Cardiac fibroblast (primary cell): ENCODE measurements around the gene ATG5.
"Not testable (repeated sequence)": the region's sequence is repeated elsewhere in the genome, so short reads cannot be mapped to it uniquely, and the experiment has no call there.

ENCODE experiments used
- DNase-seq, 2 donors: peaks; one replicate each; pipeline versions ENCODE4 v3.0.0 to v3.0.0-alpha.2; 2010; ENCODE audit warnings: low read depth in 2 of 2
- H3K4me3 ChIP-seq, 2 donors: replicated peaks in 1 of 2; 1 replicate in 1 of 2; 2 replicates in 1 of 2; pipeline ENCODE4 v1.5.1; 2011; ENCODE audit warnings: low read depth in 2 of 2, low read length in 2 of 2, mild to moderate bottlenecking in 2 of 2, moderate library complexity in 1 of 2
- CTCF ChIP-seq: IDR thresholded peaks from one replicate; pipeline ENCODE4 v1.5.1; 2011; ENCODE audit warnings: low read depth, mild to moderate bottlenecking, low read length, inconsistent platforms

ATG5 gene

GRCh38 chr6:106244521-106244920 is 81.0 kb downstream of the ATG5 start:
- no peak for DNase-seq
- no peak overlapping the region for H3K4me3 ChIP-seq
- TF ChIP-seq CTCF: no peak

GRCh38 chr6:106243261-106243660 is 82.3 kb downstream of the ATG5 start:
- no peak for DNase-seq

GRCh38 chr6:106241498-106241897 is 84.1 kb downstream of the ATG5 start:
- DNase-seq: no peak
- no peak for TF ChIP-seq CTCF
- H3K4me3 ChIP-seq: no peak overlapping the region

More at GRCh38 chr6:106243261-106243660, 82.3 kb downstream of the ATG5 start:
- TF ChIP-seq CTCF: no peak
- H3K4me3 ChIP-seq: no peak overlapping the region

GRCh38 chr6:106237286-106237685 is 88.3 kb downstream of the ATG5 start:
- H3K4me3 ChIP-seq: no peak overlapping the region
- DNase-seq: no peak
- no peak for TF ChIP-seq CTCF

- DNase-seq, H3K4me3 ChIP-seq: not testable (repeated sequence)
These were observed 95.6 kb downstream of the ATG5 start for GRCh38 chr6:106229876-106230445.

GRCh38 chr6:106227612-106228507 is 97.7 kb downstream of the ATG5 start:
- DNase-seq: no peak
- TF ChIP-seq CTCF: no peak

GRCh38 chr6:106226676-106227075 is 98.9 kb downstream of the ATG5 start:
- DNase-seq: no peak
- no peak for TF ChIP-seq CTCF
- no peak overlapping the region for H3K4me3 ChIP-seq

More at GRCh38 chr6:106227612-106228507, 97.7 kb downstream of the ATG5 start:
- H3K4me3 ChIP-seq: no peak overlapping the region
